AG20443 (cell line): Measurements from ENCODE around the gene ASPHD1.
"Not testable (repeated sequence)": the region's sequence is repeated elsewhere in the genome, so short reads cannot be mapped to it uniquely, and the experiment has no call there.

Source experiments
- DNase-seq: peaks from one replicate; pipeline ENCODE4 v3.0.0; 2012; ENCODE audit warnings: low spot score, mixed read lengths

ASPHD1 gene

GRCh38 chr16:29907973-29908372, 7.7 kb downstream of the ASPHD1 start:
- no peak for DNase-seq

GRCh38 chr16:29908719-29909220, 8.5 kb downstream of the ASPHD1 start:
- no peak for DNase-seq

GRCh38 chr16:29909391-29909790, 9.1 kb downstream of the ASPHD1 start:
- DNase-seq: no peak

GRCh38 chr16:29909851-29910250, 9.6 kb downstream of the ASPHD1 start:
- not testable (repeated sequence) for DNase-seq

GRCh38 chr16:29910819-29911675, 10.8 kb downstream of the ASPHD1 start:
- DNase-seq: no peak

GRCh38 chr16:29911676-29912010, 11.4 kb downstream of the ASPHD1 start:
- DNase-seq: no peak

- no peak for DNase-seq
Observed at GRCh38 chr16:29912087-29912486, 11.8 kb downstream of the ASPHD1 start.

- no peak for DNase-seq
Observed at GRCh38 chr16:29913514-29913913, 13.2 kb downstream of the ASPHD1 start.

GRCh38 chr16:29915590-29916247, 15.4 kb downstream of the ASPHD1 start:
- DNase-seq: no peak

- DNase-seq: no peak
Observed at GRCh38 chr16:29916979-29917378, 16.7 kb downstream of the ASPHD1 start.

- DNase-seq: no peak
Observed at GRCh38 chr16:29920288-29921033, 20.2 kb downstream of the ASPHD1 start.

- no peak for DNase-seq
Observed at GRCh38 chr16:29921034-29921385, 20.7 kb downstream of the ASPHD1 start.

- DNase-seq: no peak
Observed at GRCh38 chr16:29922326-29922725, 22.0 kb downstream of the ASPHD1 start.

- DNase-seq: no peak
Observed at GRCh38 chr16:29922986-29923501, 22.8 kb downstream of the ASPHD1 start.

GRCh38 chr16:29925105-29925756, 24.9 kb downstream of the ASPHD1 start:
- DNase-seq: peak; percentile 28

GRCh38 chr16:29925781-29926710, 25.8 kb downstream of the ASPHD1 start, which contains the start of gene KCTD13:
Gene KCTD13 (minus strand): TSS chr16:29926226. CDS start chr16:29926033, 193 bp downstream.
- DNase-seq: peak; percentile 100

- DNase-seq: peak; percentile 58
Observed at GRCh38 chr16:29926711-29927052, 26.4 kb downstream of the ASPHD1 start.

GRCh38 chr16:29927070-29927905, 27.0 kb downstream of the ASPHD1 start:
- peak; percentile 17 for DNase-seq

GRCh38 chr16:29931750-29932149, 31.5 kb downstream of the ASPHD1 start:
- DNase-seq: not testable (repeated sequence)

GRCh38 chr16:29940656-29941055, 40.4 kb downstream of the ASPHD1 start:
- no peak for DNase-seq
